Breast epithelium (tissue), 4 donors: ENCODE results near the gene NDEL1. TPM values are rescaled to one million over a fixed set of nuclear protein-coding genes. Genes with fewer than 3 reads are reported as not detected.

Source experiments
- DNase-seq, 2 donors: peaks; one replicate each; pipeline ENCODE4 v3.0.0-alpha.2; 2019; ENCODE audit warnings: low spot score in 2 of 2
- H3K27ac ChIP-seq, 2 donors: fragments of 200-600 bp; sonication (generic) in 1 of 2; one replicate each; pipeline ENCODE4 v1.5.1; 2016 to 2019; ENCODE audit warnings: mild to moderate bottlenecking in 1 of 2
- H3K27me3 ChIP-seq, 2 donors: fragments of 200-600 bp; sonication (generic) in 1 of 2; one replicate each; pipeline versions ENCODE4 v1.5.1 to v1.6.0; 2017 to 2019; ENCODE audit warnings: control low read depth in 1 of 2, mild to moderate bottlenecking in 1 of 2
- H3K36me3 ChIP-seq: fragments of 200-600 bp; one replicate; pipeline ENCODE4 v1.5.1; 2019
- H3K4me1 ChIP-seq, 2 donors: fragments of 200-600 bp; sonication (generic); one replicate each; pipeline ENCODE4 v1.5.1; 2016 to 2019; ENCODE audit warnings: control low read depth in 1 of 2
- H3K4me3 ChIP-seq, 3 donors: fragments of 200-600 bp; sonication (generic); 1 replicate in 2 of 3; 2 replicates in 1 of 3; pipeline ENCODE4 v1.5.1; 2016 to 2019; ENCODE audit warnings: mild to moderate bottlenecking in 3 of 3, moderate library complexity in 2 of 3
- H3K9me3 ChIP-seq, 2 donors: fragments of 200-600 bp; sonication (generic) in 1 of 2; one replicate each; pipeline ENCODE4 v1.5.1; 2016 to 2019; ENCODE audit warnings: control low read depth in 1 of 2
- CTCF ChIP-seq, 3 donors: fragments of 450-650 bp; IDR thresholded peaks; one replicate each; pipeline ENCODE4 v1.5.1; 2016 to 2017; ENCODE audit warnings: antibody characterized with exemption in 3 of 3, mild to moderate bottlenecking in 3 of 3, moderate library complexity in 3 of 3
- POLR2A ChIP-seq: fragments of 450-650 bp; IDR thresholded peaks from one replicate; pipeline ENCODE4 v1.6.1; 2016; ENCODE audit warnings: antibody characterized with exemption, mild to moderate bottlenecking, moderate library complexity
- POLR2AphosphoS5 ChIP-seq, 3 donors: sonication (generic); formaldehyde crosslinking; IDR thresholded peaks; one replicate each; pipeline ENCODE4 v1.6.1; 2017; ENCODE audit warnings: antibody characterized with exemption in 3 of 3
- intact Hi-C: fragments of 100-400 bp; cut with DNase I; formaldehyde crosslinking; loops from one replicate; pipeline ENCODE4 v1.15.1; 2023; ENCODE audit warnings: low total_unique reads
- total RNA-seq, 3 donors: library from RNA; depleted of rRNA; stranded (reverse); fragments of >200 nt; gene quantifications; one replicate each; pipeline ENCODE4 v1.1.0, GENCODE V29; 2016

Gene NDEL1
- total RNA-seq, 3 donors from 2014 or later, result 51.1 to 80.6 (median 61.4) TPM

- Histone ChIP-seq H3K36me3 (no peaks in the 10 kb centered on the region), H3K27ac (peak overlapping the region; percentile 8 to 38), H3K9me3 (no peaks in the 10 kb centered on the region), H3K4me3 (no peak overlapping the region), H3K4me1 (no peaks in the 10 kb centered on the region), H3K27me3 (no peaks in the 10 kb centered on the region)
- intact Hi-C loops, result loop anchor here (5.0 kb wide), 1 partner anchor 519 kb away; no protein-coding TSS in a partner anchor
- no peak for TF ChIP-seq CTCF (IDR thresholded peaks at IDR 0.05)
- TF ChIP-seq POLR2A, result no peak
- TF ChIP-seq POLR2AphosphoS5 (IDR thresholded peaks at IDR 0.05), result no peak
- no peak for DNase-seq
Measured at GRCh38 chr17:8426094-8426720, 9.5 kb upstream of the NDEL1 start.

GRCh38 chr17:8426802-8427201 is 8.9 kb upstream of the NDEL1 start:
- intact Hi-C loops, result loop anchor here (5.0 kb wide), 1 partner anchor 520 kb away; no protein-coding TSS in a partner anchor
- H3K27me3 ChIP-seq, result no peaks in the 10 kb centered on the region
- H3K27ac ChIP-seq, result peak overlapping the region; percentile 8 to 38

GRCh38 chr17:8430966-8431365 is 4.7 kb upstream of the NDEL1 start:
- H3K27ac ChIP-seq, result peak overlapping the region; percentile 81 to 92
- intact Hi-C loops, result no loop called here
- TF ChIP-seq POLR2A (no peak), POLR2AphosphoS5 (IDR thresholded peaks at IDR 0.05) (peak in 1 of 3 donors; percentile 54), CTCF (IDR thresholded peaks at IDR 0.05) (no peak)
- no peaks in the 10 kb centered on the region for H3K36me3 ChIP-seq
- no peaks in the 10 kb centered on the region for H3K27me3 ChIP-seq
- H3K4me3 ChIP-seq, result no peak overlapping the region
- H3K4me1 ChIP-seq, result no peaks in the 10 kb centered on the region
- peak; percentile 55 to 87 for DNase-seq
- H3K9me3 ChIP-seq, result no peaks in the 10 kb centered on the region

More at GRCh38 chr17:8426802-8427201, 8.9 kb upstream of the NDEL1 start:
- no peak for DNase-seq
- TF ChIP-seq POLR2A (no peak), CTCF (IDR thresholded peaks at IDR 0.05) (no peak)
- Histone ChIP-seq H3K4me1 (no peaks in the 10 kb centered on the region), H3K4me3 (no peak overlapping the region), H3K9me3 (no peaks in the 10 kb centered on the region), H3K36me3 (no peaks in the 10 kb centered on the region)

- Histone ChIP-seq H3K4me3 (peak overlapping the region; percentile 97 to 99 (median 99)), H3K36me3 (no peaks in the 10 kb centered on the region), H3K4me1 (no peaks in the 10 kb centered on the region), H3K27ac (peak overlapping the region; percentile 100), H3K9me3 (no peaks in the 10 kb centered on the region), H3K27me3 (no peaks in the 10 kb centered on the region)
- DNase-seq, result peak; percentile 64 to 67
- intact Hi-C loops, result no loop called here
- TF ChIP-seq POLR2A (no peak), CTCF (IDR thresholded peaks at IDR 0.05) (no peak)
Measured at GRCh38 chr17:8436169-8436843, 622 bp downstream of the NDEL1 start.

GRCh38 chr17:8436844-8437171 is 1.1 kb downstream of the NDEL1 start:
- peak overlapping the region; percentile 100 for H3K27ac ChIP-seq
- TF ChIP-seq POLR2AphosphoS5 (IDR thresholded peaks at IDR 0.05) (no peak), POLR2A (no peak)
- intact Hi-C loops, result no loop called here
- no peaks in the 10 kb centered on the region for H3K4me1 ChIP-seq
- DNase-seq, result no peak
- no peaks in the 10 kb centered on the region for H3K36me3 ChIP-seq
- no peaks in the 10 kb centered on the region for H3K9me3 ChIP-seq
- H3K27me3 ChIP-seq, result no peaks in the 10 kb centered on the region
- peak overlapping the region; percentile 97 to 99 (median 99) for H3K4me3 ChIP-seq
